DMS153 treated with DMSO at 0.1 percent for 48 hours (cell line): ENCODE data around the gene MLF2.

Experiments
- DNase-seq: peaks from one replicate; lab custom pipeline; 2025; ENCODE audit not compliant: unreplicated experiment; lab: John Stamatoyannopoulos, UW

The MLF2 gene

GRCh38 chr12:6698352-6699046, 54.4 kb downstream of the MLF2 start:
- no peak for DNase-seq
